Measurements from ENCODE around the gene ZFPM1. TPM values are rescaled to one million over a fixed set of nuclear protein-coding genes. Genes with fewer than 3 reads are reported as not detected.

Gene ZFPM1
- total RNA-seq, result 5.5 and 8.4 TPM in 2 replicates

DNA sequence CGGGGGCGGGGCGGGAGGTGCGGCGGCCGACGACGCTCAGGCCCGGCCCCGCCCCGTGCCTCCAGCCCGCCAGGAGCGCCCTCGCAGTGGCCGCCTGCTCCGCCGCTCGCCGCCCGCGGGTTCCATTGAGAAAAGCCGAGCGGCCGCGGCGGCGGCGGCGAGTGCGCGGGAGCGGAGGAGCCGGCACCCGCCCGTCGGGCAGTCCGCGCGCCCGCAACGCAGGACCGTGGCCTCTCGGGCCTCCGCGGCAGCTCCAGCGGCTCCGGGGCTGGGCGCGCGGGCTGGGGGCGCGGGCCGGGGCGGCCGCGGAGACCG is at the start of gene ZFPM1:
Gene ZFPM1, plus strand, starts transcription at position 64 of the 315 bp plus-strand sequence. CDS start 359 bp downstream, outside the sequence.

DNA sequence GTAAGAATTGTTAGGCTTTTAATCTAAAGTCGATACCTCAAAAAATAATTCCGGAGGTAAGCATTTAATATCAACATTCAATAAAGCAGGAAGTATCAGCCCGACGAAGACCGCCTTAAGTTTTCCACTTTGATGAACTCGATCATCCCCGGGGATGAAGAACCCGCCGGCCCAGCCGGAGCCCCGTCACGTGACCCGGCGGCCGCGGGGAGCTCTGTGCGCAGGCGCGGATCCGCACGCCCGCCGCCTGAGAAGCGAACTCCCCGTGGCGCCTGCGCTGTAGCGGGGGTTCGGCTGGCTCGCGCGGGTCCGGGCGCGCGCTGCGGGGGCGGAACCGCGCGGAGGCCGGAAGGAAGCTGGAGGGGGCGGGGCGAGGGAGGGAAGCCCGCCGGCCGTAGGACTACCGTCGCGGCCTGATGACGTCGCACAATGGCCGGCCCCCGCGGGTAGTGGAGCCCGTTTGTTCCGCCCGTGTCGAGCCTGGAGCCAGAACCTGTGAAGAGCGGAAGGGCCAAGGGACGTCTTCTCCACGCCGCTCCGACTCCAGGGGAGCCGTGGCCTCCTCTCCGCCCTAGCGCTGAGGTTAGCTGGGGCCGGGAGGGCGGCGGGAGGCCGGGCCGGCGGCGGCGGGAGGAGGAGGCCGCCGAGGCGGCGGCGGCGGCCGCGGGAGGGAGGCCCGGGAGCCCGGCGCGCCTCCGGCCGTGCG is 117.1 kb downstream of the ZFPM1 start, which contains the start of gene ZC3H18:
Gene ZC3H18, plus strand, starts transcription at position 419 of the 706 bp plus-strand sequence. CDS start 6,721 bp downstream, outside the sequence.

Small RNA genes within 50 kb of the gene (small RNA-seq; reads per million reads assigned to genes)
- gene MIR5189, result not detected

Other genes with a start within 250 kb of the ZFPM1 start
- gene ZNF469, start 70.3 kb upstream of the ZFPM1 start, total RNA-seq, result 11.8 and 12.6 TPM in 2 replicates
- 7.5 and 16.5 TPM in 2 replicates for gene ZC3H18, start 117.1 kb downstream of the ZFPM1 start, total RNA-seq
- 0.39 TPM in 1 of 2 replicates, not detected in the other for gene IL17C, start 185.3 kb downstream of the ZFPM1 start, total RNA-seq
- 132 and 272 TPM in 2 replicates for gene CYBA, start 197.8 kb downstream of the ZFPM1 start, total RNA-seq
- 21.6 and 69.7 TPM in 2 replicates for gene MVD, start 209.8 kb downstream of the ZFPM1 start, total RNA-seq
- not detected in 2 replicates for gene SNAI3, start 233.2 kb downstream of the ZFPM1 start, total RNA-seq

All from placental epithelial cell (primary cell).